GM10847 (cell line): ENCODE measurements around the gene KCNC1.

ENCODE experiments used
- POLR2A ChIP-seq: IDR thresholded peaks from 2 replicates; pipeline ENCODE4 v1.6.1; 2011; ENCODE audit not compliant: insufficient read length; ENCODE audit errors: extremely low read depth

The KCNC1 gene

DNA sequence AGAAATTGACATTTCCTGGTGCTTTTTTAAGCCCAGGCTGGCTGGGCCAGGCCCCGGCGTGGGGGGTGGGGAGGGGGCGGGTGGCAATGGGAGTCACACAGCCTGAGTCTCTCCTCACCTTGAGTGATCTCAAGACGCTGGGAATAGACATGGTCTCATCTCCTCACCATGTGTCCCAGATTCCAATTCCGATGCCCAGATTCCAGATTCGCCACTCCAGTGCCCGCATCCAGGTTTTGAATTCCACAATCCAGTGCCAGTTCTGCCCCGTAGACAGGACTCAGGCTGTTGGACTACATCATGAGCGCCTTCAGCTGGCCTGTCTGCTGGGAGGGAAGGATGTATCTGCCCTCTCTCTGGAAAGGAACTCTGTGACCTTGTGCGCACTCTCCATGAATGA lies 19.1 kb downstream of the KCNC1 start:
- no peak for TF ChIP-seq POLR2A

- TF ChIP-seq POLR2A: no peak
Measured at GRCh38 chr11:17755891-17756290, 21.3 kb downstream of the KCNC1 start.

GRCh38 chr11:17760102-17761029 lies 25.8 kb downstream of the KCNC1 start:
- TF ChIP-seq POLR2A: no peak

DNA sequence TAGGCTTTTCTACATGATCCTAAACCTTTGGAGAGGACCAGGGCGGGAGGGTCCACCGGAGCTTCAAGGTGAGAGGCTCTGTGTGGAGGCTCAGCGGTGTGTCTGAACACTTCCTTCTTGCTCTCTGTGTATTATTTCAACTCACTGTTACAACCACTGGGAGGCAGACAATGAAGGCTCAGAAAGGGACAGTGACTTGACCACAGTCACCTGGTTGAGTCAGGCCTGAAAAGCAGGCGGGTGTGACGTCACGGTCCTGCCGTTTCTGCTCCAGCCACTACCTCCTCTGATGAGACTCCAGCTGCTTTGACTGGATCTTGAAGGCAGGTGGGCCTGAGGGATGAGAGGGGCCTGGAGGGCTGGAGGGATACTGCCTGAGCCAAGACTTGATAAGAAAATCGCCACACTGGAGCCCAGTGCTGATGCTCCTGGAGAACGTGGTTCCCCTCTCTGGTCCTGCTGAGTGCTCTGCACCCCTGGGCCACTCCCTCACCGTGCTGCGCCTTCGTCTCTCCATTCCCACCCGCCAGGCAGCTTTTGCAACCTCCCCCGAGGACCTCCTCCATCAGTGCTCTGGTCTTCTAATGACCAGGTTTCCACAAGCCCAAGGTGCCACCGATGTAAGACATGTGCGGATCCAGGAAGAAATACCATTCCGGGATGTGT lies 27.9 kb downstream of the KCNC1 start:
- no peak for TF ChIP-seq POLR2A

GRCh38 chr11:17763244-17763643 lies 28.7 kb downstream of the KCNC1 start:
- no peak for TF ChIP-seq POLR2A

DNA sequence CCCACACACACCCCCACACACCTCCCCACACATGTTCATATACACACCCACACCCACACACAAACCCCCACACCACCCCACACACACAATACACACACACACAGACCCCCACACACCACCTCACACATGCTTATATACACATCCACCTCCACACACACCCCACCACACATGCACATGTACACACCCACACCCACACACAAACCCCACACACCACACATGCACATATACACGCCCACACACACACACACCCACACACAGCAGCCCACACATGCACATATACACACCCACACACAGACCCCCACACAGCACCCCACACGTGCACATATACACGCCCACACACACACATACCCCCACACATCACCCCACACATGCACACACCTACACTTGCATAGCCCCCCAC lies 29.1 kb downstream of the KCNC1 start:
- no peak for TF ChIP-seq POLR2A

DNA sequence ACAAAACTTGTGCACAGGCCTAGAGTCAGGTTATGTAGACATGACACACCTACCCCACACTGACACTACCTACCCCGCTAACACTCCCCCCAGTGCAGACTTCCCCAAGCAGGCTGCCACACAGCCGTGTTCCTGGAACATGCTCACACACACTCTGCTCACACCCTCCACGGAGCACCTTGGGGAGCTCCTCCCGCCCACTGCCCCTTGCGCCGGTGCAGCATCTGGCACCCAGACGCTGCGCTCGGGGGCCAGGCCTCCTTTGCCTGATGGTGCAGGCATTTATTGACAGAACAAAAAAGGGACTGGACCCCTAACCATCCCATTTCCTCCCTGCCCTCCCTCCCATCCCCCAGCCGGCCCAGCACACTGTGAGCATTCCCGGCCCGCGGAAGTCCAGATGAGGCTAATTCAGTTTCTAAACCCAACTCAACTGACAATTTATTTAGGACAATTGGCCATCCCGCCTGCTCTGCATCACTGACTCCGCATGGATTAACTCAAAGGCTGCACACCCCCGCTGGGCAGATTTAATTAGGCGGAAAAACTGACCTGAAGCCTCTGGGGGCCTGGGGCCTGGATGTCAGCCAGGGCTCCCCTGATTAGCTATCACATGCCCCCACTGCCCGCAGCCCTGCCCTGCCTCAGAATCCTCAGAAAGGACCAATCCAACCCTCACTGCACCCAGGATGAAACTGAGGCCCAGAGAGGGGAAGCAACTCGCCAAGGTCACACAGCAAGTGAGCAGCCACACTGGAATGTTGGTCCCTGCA lies 30.1 kb downstream of the KCNC1 start:
- TF ChIP-seq POLR2A: no peak

- no peak for TF ChIP-seq POLR2A
Measured at GRCh38 chr11:17765356-17766072, 30.9 kb downstream of the KCNC1 start.

DNA sequence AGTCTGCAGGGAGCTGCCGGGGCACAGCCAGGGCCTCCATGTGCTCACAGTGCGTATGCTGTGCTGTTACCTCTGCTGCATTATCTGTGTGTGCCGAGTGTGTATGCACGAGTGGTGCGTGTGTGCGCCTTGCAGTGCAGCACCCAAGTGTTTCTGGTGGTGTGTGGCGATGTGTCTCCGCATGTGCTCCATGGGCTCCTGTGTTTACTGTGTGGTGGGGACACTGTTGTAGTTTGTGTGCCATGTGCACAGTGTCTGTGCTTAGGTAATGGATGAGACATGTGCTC lies 31.4 kb downstream of the KCNC1 start:
- TF ChIP-seq POLR2A: no peak

GRCh38 chr11:17766590-17766989 lies 32.0 kb downstream of the KCNC1 start:
- TF ChIP-seq POLR2A: no peak

DNA sequence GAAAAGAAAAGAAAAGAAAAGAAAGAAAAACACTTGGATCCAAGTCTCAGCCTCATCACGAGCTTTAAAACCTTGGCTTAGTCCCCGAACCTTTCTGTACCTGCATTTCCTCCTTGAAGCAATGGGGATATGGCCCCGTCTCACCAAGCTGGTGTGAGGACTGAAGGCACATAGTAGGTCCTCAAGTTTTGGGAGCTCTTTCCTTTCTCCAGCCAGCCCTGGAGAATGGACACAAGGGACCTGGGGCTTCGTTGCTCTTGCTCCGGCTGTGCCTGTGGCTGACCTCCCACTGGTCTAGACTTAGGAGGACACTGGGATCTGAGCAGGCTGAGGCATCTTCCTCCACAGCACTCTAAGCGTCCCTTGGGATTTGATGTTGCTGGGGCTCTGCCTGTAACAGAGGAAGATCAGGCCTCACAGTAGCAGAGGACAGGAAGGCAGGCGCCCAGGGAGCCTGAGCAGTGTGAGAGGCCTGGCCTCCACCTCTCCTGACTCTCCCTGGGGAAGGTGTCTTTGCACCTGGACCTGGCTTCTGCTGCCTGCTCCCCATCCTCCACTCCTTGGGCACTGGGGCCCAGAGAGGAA lies 32.8 kb downstream of the KCNC1 start:
- no peak for TF ChIP-seq POLR2A

DNA sequence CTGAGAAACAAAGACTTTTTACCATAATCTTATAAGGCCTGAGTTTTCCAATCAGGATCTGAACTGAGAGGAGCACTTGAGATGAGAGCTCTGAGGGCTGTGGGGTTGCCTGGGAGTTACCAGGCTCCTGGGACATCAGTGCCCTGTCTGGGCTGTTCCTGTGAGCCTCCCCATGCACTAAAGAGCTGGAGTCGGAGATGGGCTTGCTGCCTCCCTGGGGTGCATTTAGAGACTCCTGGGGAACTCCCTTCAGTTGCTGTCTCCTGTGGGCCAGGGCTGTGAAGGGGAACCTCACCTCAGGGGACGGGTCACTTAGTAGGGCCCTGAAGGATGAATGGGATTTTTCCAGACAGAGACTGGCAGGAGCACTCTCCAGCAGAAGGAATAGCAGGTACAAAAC lies 33.3 kb downstream of the KCNC1 start:
- TF ChIP-seq POLR2A: no peak

GRCh38 chr11:17768547-17768946 lies 34.0 kb downstream of the KCNC1 start:
- TF ChIP-seq POLR2A: no peak

GRCh38 chr11:17769218-17769617 lies 34.6 kb downstream of the KCNC1 start:
- TF ChIP-seq POLR2A: no peak
